H1 (cell line): ENCODE measurements around the gene TJP3. TPM values are rescaled to one million over a fixed set of nuclear protein-coding genes. Genes with fewer than 3 reads are reported as not detected.

Experiments used
- CTCF ChIA-PET: fragments of 300-600 bp; sonication (Branson Sonifier 250); formaldehyde crosslinking; loops from one replicate; lab custom pipeline; 2021; ENCODE audit not compliant: partially characterized antibody; lab: Charles Lee
- POLR2A ChIA-PET: fragments of 300-600 bp; sonication (Branson Sonifier 250); formaldehyde crosslinking; loops from one replicate; lab custom pipeline; 2021; ENCODE audit warnings: inconsistent platforms; ENCODE audit not compliant: partially characterized antibody; lab: Charles Lee
- DNase-seq, 2 experiments: peaks; one replicate each; pipeline versions ENCODE4 v3.0.0 to v3.0.0-alpha.2; 2010 to 2022; ENCODE audit warnings: low spot score in 2 of 2, low read depth in 1 of 2, mixed read lengths in 1 of 2
- FAIRE-seq: peaks from 2 replicates; lab custom pipeline; 2011; peaks lifted over from hg19 to GRCh38; lab: Jason Lieb, UNC
- H2AFZ ChIP-seq: 2 replicates; pipeline ENCODE4 v1.8.1; 2012; ENCODE audit warnings: low read length, inconsistent platforms
- H2AK5ac ChIP-seq: 2 replicates; pipeline ENCODE4 v1.6.1; 2013; ENCODE audit warnings: low read depth, low read length
- H2BK120ac ChIP-seq: replicated peaks from 2 replicates; pipeline ENCODE3; 2013; ENCODE audit warnings: low read depth, low read length, inconsistent platforms
- H2BK12ac ChIP-seq: 2 replicates; pipeline ENCODE4 v1.6.1; 2013; ENCODE audit warnings: low read depth, low read length
- H2BK15ac ChIP-seq: 2 replicates; pipeline ENCODE4 v1.6.1; 2013; ENCODE audit warnings: low read length
- H2BK20ac ChIP-seq: 2 replicates; pipeline ENCODE4 v1.6.1; 2013; ENCODE audit warnings: low read length
- H2BK5ac ChIP-seq: 2 replicates; pipeline ENCODE4 v1.6.1; 2013; ENCODE audit warnings: low read depth, low read length
- H3K14ac ChIP-seq: 2 replicates; pipeline ENCODE4 v1.6.1; 2013; ENCODE audit warnings: inconsistent platforms; ENCODE audit not compliant: insufficient read length
- H3K18ac ChIP-seq: 2 replicates; pipeline ENCODE4 v1.6.1; 2013; ENCODE audit warnings: low read length; ENCODE audit errors: extremely low read depth
- H3K23ac ChIP-seq: 2 replicates; pipeline ENCODE4 v1.6.1; 2013; ENCODE audit warnings: inconsistent platforms; ENCODE audit not compliant: insufficient read length
- H3K23me2 ChIP-seq: 2 replicates; pipeline ENCODE4 v1.6.1; 2013; ENCODE audit warnings: low read depth, low read length
- H3K27ac ChIP-seq: 2 replicates; pipeline ENCODE4 v1.6.1; 2011; ENCODE audit warnings: low read depth, low read length, inconsistent platforms
- H3K27me3 ChIP-seq, 4 experiments: replicated peaks in 1 of 4; 1 replicate in 1 of 4; 2 replicates in 3 of 4; pipeline versions ENCODE4 v1.6.1 to v1.8.1; 2011 to 2013; ENCODE audit warnings: low read length in 3 of 4, mild to moderate bottlenecking in 3 of 4, inconsistent platforms in 2 of 4, mixed read lengths in 2 of 4, moderate library complexity in 1 of 4; ENCODE audit not compliant: control insufficient read depth in 3 of 4, insufficient read depth in 3 of 4; ENCODE audit errors: extremely low read depth in 1 of 4
- H3K36me3 ChIP-seq, 4 experiments: 2 replicates each; pipeline versions ENCODE4 v1.6.1 to v1.8.1; 2011 to 2013; ENCODE audit warnings: mild to moderate bottlenecking in 4 of 4, low read length in 3 of 4, moderate library complexity in 2 of 4, control low read depth in 1 of 4, inconsistent platforms in 1 of 4; ENCODE audit not compliant: insufficient read depth in 4 of 4, control insufficient read depth in 2 of 4
- H3K4ac ChIP-seq: replicated peaks from 2 replicates; pipeline ENCODE3; 2013; ENCODE audit warnings: low read length, low read depth, mixed read lengths, inconsistent platforms; ENCODE audit not compliant: insufficient read length
- H3K4me1 ChIP-seq, 4 experiments: replicated peaks in 1 of 4; 1 replicate in 1 of 4; 2 replicates in 3 of 4; pipeline versions ENCODE4 v1.6.1 to v1.8.1; 2011 to 2013; ENCODE audit warnings: low read length in 3 of 4, inconsistent platforms in 2 of 4, mixed read lengths in 1 of 4; ENCODE audit not compliant: insufficient read depth in 4 of 4, control insufficient read depth in 3 of 4
- H3K4me2 ChIP-seq, 2 experiments: 2 replicates each; pipeline versions ENCODE4 v1.6.1 to v1.8.1; 2011 to 2013; ENCODE audit warnings: low read depth in 2 of 2, low read length in 2 of 2, control low read depth in 1 of 2, inconsistent platforms in 1 of 2, mild to moderate bottlenecking in 1 of 2; ENCODE audit not compliant: insufficient read depth in 1 of 2
- H3K4me3 ChIP-seq, 4 experiments: fragments of 200-600, 300-600 bp in 1 of 4; sonication (generic), shearing (Covaris generic), sonication (Bioruptor Twin) in 1 of 4; 2 replicates each; pipeline versions ENCODE4 v1.5.1 to v1.8.1; 2011 to 2016; ENCODE audit warnings: low read length in 4 of 4, low read depth in 3 of 4, control low read depth in 2 of 4, inconsistent platforms in 2 of 4, mild to moderate bottlenecking in 2 of 4, mixed read lengths in 1 of 4, moderate library complexity in 1 of 4; ENCODE audit not compliant: insufficient read depth in 2 of 4; ENCODE audit errors: extremely low read depth in 1 of 4
- H3K56ac ChIP-seq: replicated peaks from 2 replicates; pipeline ENCODE3; 2013; ENCODE audit warnings: low read depth, mild to moderate bottlenecking, mixed read lengths, low read length, inconsistent platforms; ENCODE audit not compliant: insufficient read length
- H3K79me1 ChIP-seq: 2 replicates; pipeline ENCODE4 v1.6.1; 2013; ENCODE audit warnings: low read depth, low read length, control low read depth
- H3K79me2 ChIP-seq, 2 experiments: 2 replicates each; pipeline versions ENCODE4 v1.6.1 to v1.8.1; 2012 to 2013; ENCODE audit warnings: low read length in 2 of 2, mild to moderate bottlenecking in 2 of 2, inconsistent platforms in 1 of 2; ENCODE audit not compliant: insufficient read depth in 2 of 2, control insufficient read depth in 1 of 2
- H3K9ac ChIP-seq, 4 experiments: replicated peaks in 1 of 4; 1 replicate in 1 of 4; 2 replicates in 3 of 4; pipeline versions ENCODE4 v1.6.1 to v1.8.1; 2011 to 2013; ENCODE audit warnings: low read depth in 3 of 4, low read length in 3 of 4, control low read depth in 2 of 4, mild to moderate bottlenecking in 2 of 4, moderate library complexity in 2 of 4, inconsistent platforms in 1 of 4; ENCODE audit errors: extremely low read depth in 1 of 4
- H3K9me3 ChIP-seq, 2 experiments: 2 replicates each; pipeline versions ENCODE4 v1.6.1 to v1.8.1; 2012 to 2013; ENCODE audit warnings: mild to moderate bottlenecking in 2 of 2, moderate library complexity in 2 of 2, control low read depth in 1 of 2, inconsistent platforms in 1 of 2, low read depth in 1 of 2, low read length in 1 of 2, mixed read lengths in 1 of 2; ENCODE audit not compliant: insufficient read depth in 2 of 2
- H4K20me1 ChIP-seq, 2 experiments: replicated peaks in 1 of 2; 2 replicates each; pipeline versions ENCODE3 to v1.8.1; 2011 to 2013; ENCODE audit warnings: inconsistent platforms in 2 of 2, low read length in 2 of 2, mild to moderate bottlenecking in 1 of 2; ENCODE audit not compliant: insufficient read depth in 2 of 2, control insufficient read depth in 1 of 2
- H4K5ac ChIP-seq: 2 replicates; pipeline ENCODE4 v1.6.1; 2013; ENCODE audit warnings: low read length, low read depth, mixed read lengths, inconsistent platforms; ENCODE audit not compliant: insufficient read length
- H4K8ac ChIP-seq: 2 replicates; pipeline ENCODE4 v1.8.0; 2013; ENCODE audit warnings: mild to moderate bottlenecking, moderate library complexity, low read length, inconsistent platforms; ENCODE audit not compliant: insufficient read depth; ENCODE audit errors: extremely low read depth
- H4K91ac ChIP-seq: replicated peaks from 2 replicates; pipeline ENCODE3; 2013; ENCODE audit warnings: low read length, mixed read lengths, inconsistent platforms; ENCODE audit not compliant: insufficient read length
- CBX5 ChIP-seq: fragments of 300-800, 300-1000 bp; sonication (generic); IDR thresholded peaks from 2 replicates; pipeline ENCODE4 v1.7.1; 2016; ENCODE audit warnings: antibody characterized with exemption, low read length, low read depth
- GTF2F1 ChIP-seq: IDR thresholded peaks from 2 replicates; pipeline ENCODE4 v1.6.1; 2012; ENCODE audit warnings: low read depth, low read length, improper control_type of control experiment, borderline replicate concordance
- RBBP5 ChIP-seq: IDR thresholded peaks from 2 replicates; pipeline ENCODE4 v1.7.1; 2012; ENCODE audit warnings: low read depth, mild to moderate bottlenecking, inconsistent platforms, low read length, moderate library complexity, borderline replicate concordance
- SP4 ChIP-seq: IDR thresholded peaks from 2 replicates; pipeline ENCODE4 v1.6.1; 2012; ENCODE audit warnings: low read length, inconsistent platforms
- TCF12 ChIP-seq: IDR thresholded peaks from 2 replicates; pipeline ENCODE4 v1.6.1; 2011; ENCODE audit warnings: low read depth, mild to moderate bottlenecking, low read length
- WGBS, 2 experiments: shearing (Covaris generic) in 1 of 2; methylation state at CpG; one replicate each; pipeline versions ENCODE4 v1.1.6 to v1.1.7; 2013 to 2015; ENCODE audit warnings: low lambda C conversion rate in 2 of 2, mixed read lengths in 2 of 2, inconsistent platforms in 1 of 2, low coverage in 1 of 2, missing lambda C conversion rate in 1 of 2; ENCODE audit not compliant: insufficient replicate concordance in 2 of 2, insufficient coverage in 1 of 2, insufficient read length in 1 of 2; ENCODE audit errors: extremely low coverage in 1 of 2, missing lambda C conversion rate in 1 of 2; 5-methylcytosine and 5-hydroxymethylcytosine counted together
- polyA plus RNA-seq, 7 experiments: library from polyadenylated mRNA; depleted of rRNA in 3 of 7; stranded (reverse) in 5 of 7; unstranded in 2 of 7; fragments of >200 nt in 5 of 7; fragments of 200-250 nt in 2 of 7; gene quantifications; 1 replicate in 5 of 7; 2 replicates in 1 of 7; 4 replicates in 1 of 7; pipeline versions ENCODE4 v1.2.1 to v1.2.3, GENCODE V29; 2011 to 2013; ENCODE audit warnings: missing spikeins in 2 of 7, mixed read lengths in 2 of 7
- total RNA-seq: library from RNA; stranded (reverse); fragmentation: NEBNext Ultra II Directional; extraction: Animal tissue kit (Norgen Biotek cat#: 25700); gene quantifications from 2 replicates; pipeline ENCODE4 v1.2.1, GENCODE V29; 2021

Gene TJP3
- total and polyA plus RNA-seq, 2 of the 8 experiments (the other 6 are each of a cell fraction or from before 2014, with no cell fraction given), result 17.1 to 26.1 TPM

GRCh38 chr19:3687393-3687773 lies 20.8 kb upstream of the TJP3 start:
- Histone ChIP-seq H4K5ac (no peak overlapping the region), H3K18ac (peak overlapping the region; percentile 90), H3K4me1 (peaks cover 0 to 26% (median 18%) of the 10 kb centered on the region in 4 experiments; a peak in 6 of 7 replicates), H3K14ac (peak overlapping the region; percentile 78), H2BK120ac (peak overlapping the region; percentile 95), H3K27me3 (no peaks in the 10 kb centered on the region; a peak in 1 of 7 replicates), H3K79me2 (peaks cover 0 to 53% of the 10 kb centered on the region in 2 experiments; a peak in 3 of 4 replicates), H3K36me3 (peaks cover 0 to 5% (median 3%) of the 10 kb centered on the region in 4 experiments; a peak in 2 of 8 replicates), H3K4me3 (peak overlapping the region in 3 of 4 experiments; percentile 2 to 51 (median 13); a peak in 4 of 8 replicates), H3K4me2 (peak overlapping the region; percentile 63 to 64), H2AK5ac (peak overlapping the region; percentile 97), H2BK12ac (peak overlapping the region; percentile 99; the same call in 1 of the 2 replicates), H2BK5ac (peak overlapping the region; percentile 76), H4K91ac (peak overlapping the region; percentile 97), H3K9ac (0 out of 7 replicates have a peak overlapping the region, but pooled peaks of 1 of the 4 experiments have one; percentile 7), H3K79me1 (peaks cover 5% of the 10 kb centered on the region), H4K20me1 (peaks cover 2 to 17% of the 10 kb centered on the region in 2 experiments), H2BK20ac (peak overlapping the region; percentile 63), H3K23ac (no peak overlapping the region), H2AFZ (no peak overlapping the region), H3K27ac (no peak overlapping the region), H3K9me3 (peaks cover 7 to 9% of the 10 kb centered on the region in 2 experiments), H3K23me2 (peaks cover 10% of the 10 kb centered on the region; the same call in 1 of the 2 replicates), H3K56ac (no peak overlapping the region), H4K8ac (peak overlapping the region; percentile 93), H3K4ac (peak overlapping the region; percentile 94), H2BK15ac (peak overlapping the region; percentile 88)
- no peak for DNase-seq
- CTCF ChIA-PET, result interaction anchor here (0.7 to 3.0 kb wide), 6 partner anchors 8 to 33 kb away, joined by 3 to 16 read pairs (median 8); no protein-coding TSS in a partner anchor
- WGBS, 2 experiments, result 75% methylated on average over 11 of the region's 12 CpGs; no CpG with 5 or more reads in 1 of the 2 experiments
- POLR2A ChIA-PET, result interaction anchor here (0.7 to 3.1 kb wide), 8 partner anchors 10 to 298 kb away, joined by 3 to 12 read pairs (median 4); partner anchors contain the start of genes MRPL54, PIP5K1C and ZFR2
- TF ChIP-seq RBBP5, result 0 out of 2 replicates have a peak, but pooled peaks have one; percentile 13
- no peak for TF ChIP-seq CBX5
- TF ChIP-seq SP4, result no peak
- TF ChIP-seq TCF12, result no peak
- no peak for TF ChIP-seq GTF2F1
- FAIRE-seq, result no peak
